Measurements from ENCODE around the gene SYT2.
"Not testable (repeated sequence)": the region's sequence is repeated elsewhere in the genome, so short reads cannot be mapped to it uniquely, and the experiment has no call there.

The SYT2 gene

GRCh38 chr1:202710070-202711045 is at the start of gene SYT2:
TSS of gene SYT2 (minus strand) at chr1:202710454. CDS start at chr1:202605772, 104,682 bp downstream.
- in situ Hi-C loops (cut with HindIII; ENCODE audit: low sequenced_read_pairs) = no loop called here

- in situ Hi-C loops (cut with HindIII; ENCODE audit: low sequenced_read_pairs) = no loop called here
Observed at GRCh38 chr1:202756391-202756790, 46.1 kb upstream of the SYT2 start.

GRCh38 chr1:202754293-202754692 is 44.0 kb upstream of the SYT2 start:
- in situ Hi-C loops (cut with HindIII; ENCODE audit: low sequenced_read_pairs) = no loop called here

- in situ Hi-C loops (cut with HindIII; ENCODE audit: low sequenced_read_pairs) = no loop called here
Observed at GRCh38 chr1:202752774-202753173, 42.5 kb upstream of the SYT2 start.

- in situ Hi-C loops (cut with HindIII; ENCODE audit: low sequenced_read_pairs) = no loop called here
Observed at GRCh38 chr1:202750761-202751160, 40.5 kb upstream of the SYT2 start.

GRCh38 chr1:202750024-202750423 is 39.8 kb upstream of the SYT2 start:
- in situ Hi-C loops (cut with HindIII; ENCODE audit: low sequenced_read_pairs) = no loop called here

- in situ Hi-C loops (cut with HindIII; ENCODE audit: low sequenced_read_pairs) = no loop called here
Observed at GRCh38 chr1:202745323-202745888, 35.2 kb upstream of the SYT2 start.

- in situ Hi-C loops (cut with HindIII; ENCODE audit: low sequenced_read_pairs) = not testable (repeated sequence)
Observed at GRCh38 chr1:202744770-202745169, 34.5 kb upstream of the SYT2 start.

GRCh38 chr1:202742496-202742895 is 32.2 kb upstream of the SYT2 start:
- in situ Hi-C loops (cut with HindIII; ENCODE audit: low sequenced_read_pairs) = no loop called here

GRCh38 chr1:202733251-202733650 is 23.0 kb upstream of the SYT2 start:
- in situ Hi-C loops (cut with HindIII; ENCODE audit: low sequenced_read_pairs) = loop anchor here (5.0 kb wide), 1 partner anchor 36 kb away; no protein-coding TSS in a partner anchor

- in situ Hi-C loops (cut with HindIII; ENCODE audit: low sequenced_read_pairs) = no loop called here
Observed at GRCh38 chr1:202728951-202729350, 18.7 kb upstream of the SYT2 start.

GRCh38 chr1:202725526-202725925 is 15.3 kb upstream of the SYT2 start:
- in situ Hi-C loops (cut with HindIII; ENCODE audit: low sequenced_read_pairs) = no loop called here

- in situ Hi-C loops (cut with HindIII; ENCODE audit: low sequenced_read_pairs) = no loop called here
Observed at GRCh38 chr1:202723708-202724107, 13.5 kb upstream of the SYT2 start.

- in situ Hi-C loops (cut with HindIII; ENCODE audit: low sequenced_read_pairs) = not testable (repeated sequence)
Observed at GRCh38 chr1:202723046-202723445, 12.8 kb upstream of the SYT2 start.

GRCh38 chr1:202716654-202717053 is 6.4 kb upstream of the SYT2 start:
- in situ Hi-C loops (cut with HindIII; ENCODE audit: low sequenced_read_pairs) = no loop called here

- in situ Hi-C loops (cut with HindIII; ENCODE audit: low sequenced_read_pairs) = not testable (repeated sequence)
Observed at GRCh38 chr1:202714202-202714601, 3.9 kb upstream of the SYT2 start.

- in situ Hi-C loops (cut with HindIII; ENCODE audit: low sequenced_read_pairs) = no loop called here
Observed at GRCh38 chr1:202713110-202713509, 2.9 kb upstream of the SYT2 start.

GRCh38 chr1:202711949-202712635 is 1.8 kb upstream of the SYT2 start:
- in situ Hi-C loops (cut with HindIII; ENCODE audit: low sequenced_read_pairs) = no loop called here

- in situ Hi-C loops (cut with HindIII; ENCODE audit: low sequenced_read_pairs) = no loop called here
Observed at GRCh38 chr1:202709276-202710041, 795 bp downstream of the SYT2 start.

GRCh38 chr1:202708456-202709275 is 1.6 kb downstream of the SYT2 start:
- in situ Hi-C loops (cut with HindIII; ENCODE audit: low sequenced_read_pairs) = no loop called here

All from endothelial cell of hepatic sinusoid (primary cell).